IPS-18c (cell line): Measurements from ENCODE around the gene APEX1.
"Not testable (repeated sequence)": the region's sequence is repeated elsewhere in the genome, so short reads cannot be mapped to it uniquely, and the experiment has no call there.

Source experiments
- H3K4me3 ChIP-seq: 2 replicates; pipeline ENCODE4 v1.7.0; 2013; ENCODE audit warnings: low read depth, mild to moderate bottlenecking, low read length, moderate library complexity; ENCODE audit not compliant: insufficient read depth
- H3K9me3 ChIP-seq: one replicate; pipeline ENCODE4 v1.6.1; 2013; ENCODE audit warnings: mild to moderate bottlenecking, low read length, moderate library complexity; ENCODE audit not compliant: control insufficient read depth, insufficient read depth

Gene APEX1

DNA sequence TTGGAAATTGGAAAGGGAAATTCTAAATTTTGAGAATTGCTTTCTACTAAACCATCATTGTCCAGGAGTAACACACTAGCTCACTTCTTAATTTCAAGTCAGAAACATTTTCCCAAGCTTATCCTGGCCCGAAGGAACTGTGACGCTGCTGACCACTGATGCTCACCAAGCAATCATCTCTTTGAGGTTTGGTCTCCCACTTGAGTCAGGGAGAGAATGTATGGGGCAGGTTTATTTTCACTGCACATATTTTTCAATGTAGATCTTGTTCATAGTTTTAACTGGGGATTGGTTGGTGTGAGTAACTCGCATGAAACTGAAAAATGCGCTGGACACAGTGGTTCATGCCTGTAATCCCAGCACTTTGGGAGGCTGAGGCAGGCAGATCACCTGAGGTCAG is 37.5 kb downstream of the APEX1 start:
- H3K4me3 ChIP-seq = no peak overlapping the region
- no peaks in the 10 kb centered on the region for H3K9me3 ChIP-seq

DNA sequence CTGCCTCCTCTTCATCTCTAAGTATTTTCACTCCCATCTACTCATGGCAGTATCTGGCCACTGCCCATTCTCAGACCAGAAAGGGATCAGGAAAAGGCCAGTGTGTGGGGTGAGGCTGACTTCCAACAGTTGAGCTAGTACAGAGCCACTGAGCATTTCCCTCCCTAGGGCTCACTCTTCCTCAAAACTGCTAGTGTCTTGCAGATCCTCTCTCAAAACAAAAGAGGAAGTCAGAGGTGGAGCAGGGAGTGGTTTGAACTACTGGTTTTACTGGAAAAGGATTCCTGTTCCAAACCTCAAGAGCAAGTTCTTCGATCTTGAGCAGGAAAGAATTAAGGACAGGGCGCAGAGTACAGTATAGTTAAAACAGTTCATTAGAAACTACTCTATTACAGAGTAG is 38.6 kb downstream of the APEX1 start:
- Histone ChIP-seq H3K4me3 (no peak overlapping the region), H3K9me3 (no peaks in the 10 kb centered on the region)

GRCh38 chr14:20494935-20495766 is 40.1 kb downstream of the APEX1 start:
- Histone ChIP-seq H3K4me3 (no peak overlapping the region), H3K9me3 (no peaks in the 10 kb centered on the region)

DNA sequence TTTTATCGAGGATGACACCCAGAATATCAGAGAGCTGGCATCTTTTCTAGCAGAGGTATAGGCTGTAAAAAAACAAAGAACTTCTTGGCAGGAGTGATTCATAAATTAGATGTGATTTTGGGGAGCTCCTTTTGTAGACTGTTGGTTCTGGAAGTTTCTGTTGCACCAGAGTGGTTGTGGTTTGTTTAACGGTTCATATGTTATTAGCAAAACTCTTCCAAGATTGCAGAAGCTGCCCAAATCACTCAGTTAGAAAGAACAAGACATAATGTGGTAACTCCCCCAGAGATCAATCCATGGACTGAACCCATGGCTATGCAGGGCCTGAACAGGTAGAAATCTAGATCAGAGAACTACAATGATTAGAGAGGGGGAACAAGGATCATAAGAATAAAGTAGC is 43.6 kb downstream of the APEX1 start:
- no peaks in the 10 kb centered on the region for H3K9me3 ChIP-seq
- no peak overlapping the region for H3K4me3 ChIP-seq

DNA sequence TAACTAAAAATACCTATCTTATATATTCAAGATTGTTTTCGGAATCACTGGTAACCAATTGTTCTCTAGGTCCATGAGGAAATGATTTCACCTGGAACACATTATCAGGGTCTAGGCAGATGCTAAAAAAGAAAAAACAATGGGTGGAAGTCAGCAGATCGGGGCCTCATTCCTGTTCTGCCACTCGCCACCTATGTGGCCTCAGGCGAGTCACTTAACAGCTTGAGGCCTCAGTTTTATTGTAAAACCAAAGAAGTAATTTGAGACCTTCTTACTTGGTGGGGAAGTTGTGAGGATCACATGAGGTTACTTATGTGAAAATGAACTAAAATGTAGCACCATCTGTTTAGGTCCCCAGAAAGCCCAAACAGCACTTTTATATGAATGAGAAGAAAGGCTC is 44.1 kb downstream of the APEX1 start:
- H3K4me3 ChIP-seq = no peak overlapping the region; the same call in 1 of the 2 replicates

GRCh38 chr14:20499881-20500280 is 44.9 kb downstream of the APEX1 start:
- H3K4me3 ChIP-seq = no peak overlapping the region
- peaks cover 2% of the 10 kb centered on the region for H3K9me3 ChIP-seq

More for the DNA sequence above, 44.1 kb downstream of the APEX1 start:
- no peaks in the 10 kb centered on the region for H3K9me3 ChIP-seq

DNA sequence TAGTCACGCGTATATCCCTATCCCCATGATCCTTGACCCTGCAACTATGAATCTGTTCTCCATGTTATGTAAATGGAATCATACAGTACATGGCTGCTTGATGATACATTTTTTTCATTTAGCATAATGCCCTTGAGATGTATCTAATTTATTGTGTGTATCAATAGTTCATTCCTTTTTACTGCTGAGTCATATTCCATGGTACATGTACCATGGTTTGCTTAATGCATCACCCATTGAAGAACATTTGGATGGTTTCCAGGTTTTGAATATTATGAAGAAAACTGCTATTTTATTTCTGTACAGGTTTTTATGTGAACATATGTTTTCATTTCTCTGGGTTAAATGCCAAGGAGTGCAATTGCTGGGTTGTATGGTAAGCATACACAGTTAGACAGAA is 46.3 kb downstream of the APEX1 start:
- Histone ChIP-seq H3K4me3 (no peak overlapping the region), H3K9me3 (peaks cover 3% of the 10 kb centered on the region)

GRCh38 chr14:20503898-20504297 is 48.9 kb downstream of the APEX1 start:
- no peak overlapping the region for H3K4me3 ChIP-seq
- H3K9me3 ChIP-seq = peaks cover 3% of the 10 kb centered on the region

DNA sequence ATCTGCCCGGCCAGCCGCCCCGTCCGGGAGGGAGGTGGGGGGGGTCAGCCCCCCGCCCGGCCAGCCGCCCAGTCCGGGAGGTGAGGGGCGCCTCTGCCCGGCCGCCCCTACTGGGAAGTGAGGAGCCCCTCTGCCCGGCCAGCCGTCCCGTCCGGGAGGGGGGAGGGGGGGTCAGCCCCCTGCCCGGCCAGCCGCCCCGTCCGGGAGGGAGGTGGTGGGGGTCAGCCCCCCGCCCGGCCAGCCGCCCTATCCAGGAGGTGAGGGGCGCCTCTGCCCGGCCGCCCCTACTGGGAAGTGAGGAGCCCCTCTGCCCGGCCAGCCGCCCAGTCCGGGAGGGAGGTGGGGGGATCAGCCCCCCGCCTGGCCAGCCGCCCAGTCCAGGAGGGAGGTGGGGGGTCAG is 51.2 kb downstream of the APEX1 start:
- H3K4me3 ChIP-seq, H3K9me3 ChIP-seq: not testable (repeated sequence)

DNA sequence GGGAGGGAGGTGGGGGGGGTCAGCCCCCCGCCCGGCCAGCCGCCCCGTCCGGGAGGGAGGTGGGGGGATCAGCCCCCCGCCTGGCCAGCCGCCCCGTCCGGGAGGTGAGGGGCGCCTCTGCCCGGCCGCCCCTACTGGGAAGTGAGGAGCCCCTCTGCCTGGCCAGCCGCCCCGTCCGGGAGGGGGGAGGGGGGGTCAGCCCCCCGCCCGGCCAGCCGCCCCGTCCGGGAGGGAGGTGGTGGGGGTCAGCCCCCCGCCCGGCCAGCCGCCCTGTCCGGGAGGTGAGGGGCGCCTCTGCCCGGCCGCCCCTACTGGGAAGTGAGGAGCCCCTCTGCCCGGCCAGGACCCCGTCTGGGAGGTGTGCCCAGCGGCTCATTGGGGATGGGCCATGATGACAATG is 51.7 kb downstream of the APEX1 start:
- not testable (repeated sequence) for H3K9me3 ChIP-seq, H3K4me3 ChIP-seq
